SK-N-SH treated with all-trans-retinoic acid at 6 μM for 48 hours (cell line): Measurements from ENCODE around the gene TREML2.

ENCODE experiments used
- ATAC-seq: fragments of 200-7000 bp; cut with Tn5 transposase; 3 replicates; pipeline ENCODE4 v1.9.1; 2020; ENCODE audit warnings: mild to moderate bottlenecking, moderate library complexity
- ARNTL ChIP-seq: fragments of 450-650 bp; formaldehyde crosslinking; IDR thresholded peaks from 2 replicates; pipeline ENCODE4 v1.5.0; 2020; ENCODE audit warnings: low read depth, mild to moderate bottlenecking, moderate library complexity, borderline replicate concordance
- BACH2 ChIP-seq: fragments of 250-450 bp; sonication (Bioruptor Pico); IDR thresholded peaks from 2 replicates; pipeline ENCODE4 v1.9.0; 2021; ENCODE audit warnings: mild to moderate bottlenecking, borderline replicate concordance
- CREB5 ChIP-seq: fragments of 250-450 bp; sonication (Bioruptor Pico); IDR thresholded peaks from 2 replicates; pipeline ENCODE4 v1.5.1; 2020; ENCODE audit warnings: low read depth, mild to moderate bottlenecking, moderate library complexity
- CSDC2 ChIP-seq: fragments of 250-450 bp; sonication (Bioruptor Pico); IDR thresholded peaks from 2 replicates; pipeline ENCODE4 v1.5.0; 2020; ENCODE audit warnings: mild to moderate bottlenecking, moderate library complexity
- CSRNP3 ChIP-seq: fragments of 250-450 bp; sonication (Bioruptor Pico); IDR thresholded peaks from 2 replicates; pipeline ENCODE4 v1.5.1; 2021; ENCODE audit warnings: mild to moderate bottlenecking, moderate library complexity
- ESRRG ChIP-seq: fragments of 250-450 bp; sonication (Bioruptor Pico); IDR thresholded peaks from 2 replicates; pipeline ENCODE4 v1.6.1; 2021; ENCODE audit warnings: mild to moderate bottlenecking
- GLIS3 ChIP-seq: fragments of 250-450 bp; sonication (Bioruptor Pico); IDR thresholded peaks from 2 replicates; pipeline ENCODE4 v1.5.0; 2020; ENCODE audit warnings: mild to moderate bottlenecking, moderate library complexity
- ISL1 ChIP-seq: fragments of 250-450 bp; sonication (Bioruptor Pico); IDR thresholded peaks from 2 replicates; pipeline ENCODE4 v2.1.2; 2022; ENCODE audit warnings: mild to moderate bottlenecking, moderate library complexity
- PPARA ChIP-seq: fragments of 250-450 bp; sonication (Bioruptor Pico); IDR thresholded peaks from 2 replicates; pipeline ENCODE4 v1.5.0; 2020; ENCODE audit warnings: mild to moderate bottlenecking, borderline replicate concordance
- RARB ChIP-seq: fragments of 250-450 bp; sonication (Bioruptor Pico); IDR thresholded peaks from 2 replicates; pipeline ENCODE4 v1.8.0; 2021; ENCODE audit warnings: mild to moderate bottlenecking, moderate library complexity
- SNAI2 ChIP-seq: fragments of 250-450 bp; sonication (Bioruptor Pico); IDR thresholded peaks from 2 replicates; pipeline ENCODE4 v1.5.0; 2020; ENCODE audit warnings: mild to moderate bottlenecking, moderate library complexity
- TCF4 ChIP-seq: fragments of 250-450 bp; sonication (Bioruptor Pico); IDR thresholded peaks from 2 replicates; pipeline ENCODE4 v1.8.0; 2021; ENCODE audit warnings: mild to moderate bottlenecking, moderate library complexity, borderline replicate concordance
- TOX ChIP-seq: fragments of 250-450 bp; sonication (Bioruptor Pico); IDR thresholded peaks from 2 replicates; pipeline ENCODE4 v1.8.0; 2021; ENCODE audit warnings: mild to moderate bottlenecking, moderate library complexity, borderline replicate concordance
- ZC3H10 ChIP-seq: fragments of 250-450 bp; sonication (Bioruptor Pico); IDR thresholded peaks from 2 replicates; pipeline ENCODE4 v1.5.1; 2021; ENCODE audit warnings: mild to moderate bottlenecking, moderate library complexity
- ZFP3 ChIP-seq: fragments of 250-450 bp; sonication (Bioruptor Pico); IDR thresholded peaks from 2 replicates; pipeline ENCODE4 v1.5.0; 2020; ENCODE audit warnings: mild to moderate bottlenecking, moderate library complexity
- ZFP30 ChIP-seq: fragments of 450-650 bp; formaldehyde crosslinking; IDR thresholded peaks from 2 replicates; pipeline ENCODE4 v1.5.0; 2022; ENCODE audit warnings: mild to moderate bottlenecking, moderate library complexity
- ZNF565 ChIP-seq: fragments of 450-650 bp; formaldehyde crosslinking; conservative IDR thresholded peaks from 2 replicates; pipeline ENCODE4 v1.5.0; 2020; ENCODE audit warnings: low read depth, mild to moderate bottlenecking, moderate library complexity
- ZNF70 ChIP-seq: fragments of 450-650 bp; formaldehyde crosslinking; IDR thresholded peaks from 2 replicates; pipeline ENCODE4 v1.5.0; 2020; ENCODE audit warnings: mild to moderate bottlenecking, moderate library complexity
- ZNF8 ChIP-seq: fragments of 450-650 bp; formaldehyde crosslinking; IDR thresholded peaks from 2 replicates; pipeline ENCODE4 v1.5.0; 2020; ENCODE audit warnings: mild to moderate bottlenecking, moderate library complexity
- TF ChIP-seq, protein P1 (sequence below): fragments of 250-450 bp; sonication (Bioruptor Pico); IDR thresholded peaks from 2 replicates; pipeline ENCODE4 v1.5.0; 2020; ENCODE audit warnings: mild to moderate bottlenecking, moderate library complexity

Gene TREML2

GRCh38 chr6:41164551-41165120 lies 36.3 kb downstream of the TREML2 start:
- TF ChIP-seq ARNTL: no peak
- no peak for TF ChIP-seq ZFP3
- TF ChIP-seq BACH2: no peak
- TF ChIP-seq CSDC2 (CRISPR knock-in tag): no peak
- no peak for TF ChIP-seq ESRRG (CRISPR knock-in tag)
- TF ChIP-seq ZNF70 (CRISPR knock-in tag): no peak
- no peak for TF ChIP-seq ZFP30
- TF ChIP-seq RARB (CRISPR knock-in tag): no peak
- no peak for TF ChIP-seq GLIS3 (CRISPR knock-in tag)
- TF ChIP-seq CREB5: no peak
- no peak for TF ChIP-seq TOX
- TF ChIP-seq TCF4 (CRISPR knock-in tag): no peak
- no peak for TF ChIP-seq CSRNP3 (CRISPR knock-in tag)
- TF ChIP-seq ZNF8 (CRISPR knock-in tag): no peak
- ATAC-seq: no peak

- ATAC-seq: no peak
These were observed 37.6 kb downstream of the TREML2 start for GRCh38 chr6:41163419-41163717.

More at GRCh38 chr6:41163419-41163717, 37.6 kb downstream of the TREML2 start:
- TF ChIP-seq SNAI2: no peak
- TF ChIP-seq, protein P1, sequence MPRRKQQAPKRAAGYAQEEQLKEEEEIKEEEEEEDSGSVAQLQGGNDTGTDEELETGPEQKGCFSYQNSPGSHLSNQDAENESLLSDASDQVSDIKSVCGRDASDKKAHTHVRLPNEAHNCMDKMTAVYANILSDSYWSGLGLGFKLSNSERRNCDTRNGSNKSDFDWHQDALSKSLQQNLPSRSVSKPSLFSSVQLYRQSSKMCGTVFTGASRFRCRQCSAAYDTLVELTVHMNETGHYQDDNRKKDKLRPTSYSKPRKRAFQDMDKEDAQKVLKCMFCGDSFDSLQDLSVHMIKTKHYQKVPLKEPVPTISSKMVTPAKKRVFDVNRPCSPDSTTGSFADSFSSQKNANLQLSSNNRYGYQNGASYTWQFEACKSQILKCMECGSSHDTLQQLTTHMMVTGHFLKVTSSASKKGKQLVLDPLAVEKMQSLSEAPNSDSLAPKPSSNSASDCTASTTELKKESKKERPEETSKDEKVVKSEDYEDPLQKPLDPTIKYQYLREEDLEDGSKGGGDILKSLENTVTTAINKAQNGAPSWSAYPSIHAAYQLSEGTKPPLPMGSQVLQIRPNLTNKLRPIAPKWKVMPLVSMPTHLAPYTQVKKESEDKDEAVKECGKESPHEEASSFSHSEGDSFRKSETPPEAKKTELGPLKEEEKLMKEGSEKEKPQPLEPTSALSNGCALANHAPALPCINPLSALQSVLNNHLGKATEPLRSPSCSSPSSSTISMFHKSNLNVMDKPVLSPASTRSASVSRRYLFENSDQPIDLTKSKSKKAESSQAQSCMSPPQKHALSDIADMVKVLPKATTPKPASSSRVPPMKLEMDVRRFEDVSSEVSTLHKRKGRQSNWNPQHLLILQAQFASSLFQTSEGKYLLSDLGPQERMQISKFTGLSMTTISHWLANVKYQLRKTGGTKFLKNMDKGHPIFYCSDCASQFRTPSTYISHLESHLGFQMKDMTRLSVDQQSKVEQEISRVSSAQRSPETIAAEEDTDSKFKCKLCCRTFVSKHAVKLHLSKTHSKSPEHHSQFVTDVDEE (CRISPR knock-in tag): no peak
- no peak for TF ChIP-seq ZC3H10 (CRISPR knock-in tag)
- TF ChIP-seq PPARA: no peak
- no peak for TF ChIP-seq TCF4 (CRISPR knock-in tag)
- TF ChIP-seq ZNF8 (CRISPR knock-in tag): no peak
- TF ChIP-seq ZNF565 (CRISPR knock-in tag): no peak
- TF ChIP-seq CSRNP3 (CRISPR knock-in tag): no peak
- TF ChIP-seq ISL1 (CRISPR knock-in tag): no peak
- no peak for TF ChIP-seq CREB5
- TF ChIP-seq ESRRG (CRISPR knock-in tag): no peak
- TF ChIP-seq TOX: no peak
